Measurements from ENCODE around the gene RABEPK.

GRCh38 chr9:125166762-125167161, 33.6 kb upstream of the RABEPK start:
- TF ChIP-seq POLR2AphosphoS5 (IDR thresholded peaks at IDR 0.05; ENCODE audit: low read depth, low read length) (no peak), POLR2A (IDR thresholded peaks at IDR 0.05; ENCODE audit: low read depth, low read length) (no peak)

All from GM12892 (cell line).